HK-2 (cell line): ENCODE data around the gene KRTAP16-1.
"Not testable (repeated sequence)": the region's sequence is repeated elsewhere in the genome, so short reads cannot be mapped to it uniquely, and the experiment has no call there.

Experiments used
- DNase-seq: peaks from one replicate; pipeline ENCODE4 v3.0.0-alpha.2; 2018; ENCODE audit not compliant: unreplicated experiment

Gene KRTAP16-1

DNA sequence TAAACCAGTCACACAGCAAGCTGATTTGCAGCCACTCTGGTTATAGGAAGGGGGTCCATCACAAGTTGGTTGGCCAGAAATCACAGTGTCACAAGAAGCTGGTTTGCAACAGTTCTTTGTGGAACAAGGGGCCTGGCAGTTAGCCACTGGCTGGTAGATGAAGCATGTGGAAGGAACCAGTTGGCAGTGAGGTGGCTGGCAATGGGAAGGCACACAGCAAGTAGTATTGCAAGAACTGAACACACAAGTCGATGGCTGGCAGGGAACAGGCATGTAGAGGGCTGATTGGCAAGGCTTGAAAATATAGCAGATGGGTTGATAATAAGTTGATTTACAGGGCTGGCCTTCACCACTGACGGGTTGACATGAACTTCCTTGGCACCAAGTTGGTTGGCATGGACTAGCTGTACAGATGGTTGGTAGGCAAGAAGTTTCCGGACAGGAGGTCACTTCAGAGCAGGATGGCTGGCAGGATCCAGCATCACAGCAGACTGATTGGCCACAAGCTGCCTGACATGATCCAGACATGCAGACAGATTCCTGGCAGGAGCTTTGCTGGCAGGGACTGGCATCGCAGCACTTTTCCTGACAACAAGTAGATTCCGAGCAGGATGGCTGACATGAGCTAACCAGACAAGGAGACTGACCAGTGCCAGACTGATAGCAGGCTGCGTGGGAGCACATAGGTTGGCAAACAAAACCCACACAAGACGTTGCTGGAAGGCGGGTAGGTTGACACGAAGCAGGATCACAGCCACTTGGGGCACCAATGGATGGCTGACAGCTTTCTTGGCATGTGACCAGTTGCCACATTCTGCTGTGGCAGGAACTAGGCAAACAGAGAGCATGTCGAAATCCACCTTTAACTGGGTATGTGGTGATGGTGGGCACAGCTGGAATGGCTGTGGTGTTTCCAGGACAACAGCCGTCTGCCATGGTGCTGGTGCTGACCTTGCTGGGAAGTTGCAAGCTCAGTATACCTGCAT, 6.9 kb downstream of the KRTAP16-1 start, which contains the start of gene KRTAP29-1:
KRTAP29-1 (minus strand) TSS at position 936 of the 986 bp plus-strand sequence; CDS start at position 936, 0 bp downstream.
- no peak for DNase-seq

DNA sequence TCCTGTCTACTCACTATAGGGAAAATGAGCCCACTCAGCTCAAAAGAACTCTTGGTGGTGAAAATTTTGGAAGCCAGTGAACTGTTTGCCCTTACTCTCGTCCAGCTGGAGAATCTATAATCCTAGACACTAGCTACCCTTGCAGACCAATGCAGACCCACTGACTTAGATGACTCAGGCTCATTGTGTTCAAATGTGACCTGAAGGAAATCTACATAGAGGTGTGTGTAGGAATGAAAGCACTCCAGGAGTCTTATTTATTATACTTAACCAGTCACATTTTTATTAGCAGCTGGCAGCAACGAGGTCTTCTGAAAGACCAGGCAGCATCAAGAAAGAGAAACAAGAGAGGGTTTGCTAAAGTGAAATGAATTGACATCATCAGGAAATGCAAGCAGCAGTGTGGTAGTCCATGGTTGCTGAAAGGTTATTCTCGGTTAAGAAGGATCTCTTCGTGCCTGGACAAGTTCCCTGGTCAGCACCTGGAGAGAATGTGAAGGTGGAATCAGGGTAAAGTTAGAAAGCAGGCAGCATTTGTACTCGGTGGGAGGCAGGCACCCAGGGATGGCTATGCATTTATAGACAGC, 7.8 kb downstream of the KRTAP16-1 start:
- DNase-seq = no peak

DNA sequence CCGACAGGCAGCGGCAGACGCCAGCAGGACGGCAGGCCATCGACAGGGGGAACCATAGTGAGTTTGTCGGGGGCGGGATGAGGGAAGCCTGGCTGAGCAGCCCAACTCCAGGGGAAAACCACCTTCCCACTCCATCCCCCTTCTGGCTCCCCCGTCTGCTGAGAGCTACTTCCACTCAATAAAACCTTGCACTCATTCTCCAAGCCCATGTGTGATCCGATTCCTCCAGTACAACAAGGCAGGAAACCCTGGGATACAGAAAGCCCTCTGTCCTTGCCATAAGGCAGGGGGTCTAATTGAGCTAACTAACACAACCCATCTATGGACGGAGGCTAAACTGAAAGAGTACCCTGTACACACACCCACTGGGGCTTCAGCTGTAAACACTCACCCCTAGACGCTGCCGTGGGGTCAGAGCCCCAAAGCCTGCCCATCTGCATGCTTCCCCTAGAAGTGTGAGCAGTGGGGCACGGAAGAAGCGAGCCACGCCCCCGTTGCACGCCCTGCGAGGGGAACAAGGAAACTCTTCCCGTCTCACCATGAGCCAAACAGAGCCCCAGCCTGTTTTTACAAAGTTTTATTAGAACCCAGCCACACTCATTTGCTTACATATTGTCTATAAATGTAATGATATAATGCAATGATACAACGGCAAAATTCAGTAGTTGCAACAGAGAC, 10.5 kb downstream of the KRTAP16-1 start:
- no peak for DNase-seq

DNA sequence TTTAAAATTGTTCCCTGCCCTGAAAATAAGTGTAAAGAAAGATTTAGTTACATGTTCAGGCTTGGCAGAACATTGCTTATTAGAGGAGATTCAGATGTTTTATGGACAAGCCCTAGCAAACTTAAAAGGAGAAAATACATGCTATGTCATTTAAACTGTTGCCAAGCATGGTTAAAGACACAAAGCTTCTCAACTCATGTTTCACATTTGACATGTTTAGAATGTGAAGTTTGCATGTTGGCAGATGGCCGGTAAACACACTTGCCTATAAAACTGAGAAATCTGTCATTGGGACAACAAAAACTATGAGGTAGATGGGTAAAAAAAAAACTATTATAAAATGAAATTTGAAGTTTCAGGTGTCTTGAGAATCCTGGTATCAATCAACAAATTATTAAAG, 12.3 kb downstream of the KRTAP16-1 start:
- DNase-seq = no peak

DNA sequence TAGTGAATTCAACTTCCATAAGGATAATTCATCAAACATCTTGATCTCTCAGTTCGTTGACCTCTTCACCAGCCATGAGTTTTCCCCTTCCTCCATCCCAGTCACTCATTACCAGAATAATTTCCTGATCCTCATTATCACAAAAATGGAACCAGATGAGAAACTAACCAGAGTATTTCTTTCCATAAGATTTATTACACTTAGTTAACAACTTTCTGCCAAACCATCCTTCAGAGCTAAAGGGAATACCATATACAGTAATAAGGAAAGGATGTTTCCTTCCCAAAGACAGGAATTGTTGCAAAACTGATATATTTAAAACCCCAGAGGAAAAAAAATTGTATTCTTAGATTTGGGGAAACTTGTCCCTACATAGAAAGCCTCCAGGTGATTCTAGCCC, 15.1 kb downstream of the KRTAP16-1 start:
- DNase-seq = no peak

DNA sequence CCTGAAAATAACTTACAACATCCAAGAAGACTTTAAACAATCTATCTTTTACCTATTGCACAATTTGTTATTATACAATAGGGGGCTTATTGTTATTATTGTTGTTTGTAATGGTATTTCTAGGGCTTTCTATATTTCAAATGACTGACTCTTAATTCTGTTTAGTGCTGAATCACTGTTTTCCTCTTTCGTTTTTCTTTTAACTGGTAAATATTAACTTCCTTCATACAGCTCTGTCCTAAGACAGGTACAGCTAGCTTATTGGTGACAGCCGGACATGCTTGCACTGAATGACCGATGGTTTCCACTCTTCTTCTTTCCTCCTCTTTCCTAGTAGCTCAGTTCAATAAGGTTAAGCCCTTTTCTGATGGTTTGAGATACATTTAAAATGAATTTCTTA, 22.1 kb downstream of the KRTAP16-1 start:
- no peak for DNase-seq

DNA sequence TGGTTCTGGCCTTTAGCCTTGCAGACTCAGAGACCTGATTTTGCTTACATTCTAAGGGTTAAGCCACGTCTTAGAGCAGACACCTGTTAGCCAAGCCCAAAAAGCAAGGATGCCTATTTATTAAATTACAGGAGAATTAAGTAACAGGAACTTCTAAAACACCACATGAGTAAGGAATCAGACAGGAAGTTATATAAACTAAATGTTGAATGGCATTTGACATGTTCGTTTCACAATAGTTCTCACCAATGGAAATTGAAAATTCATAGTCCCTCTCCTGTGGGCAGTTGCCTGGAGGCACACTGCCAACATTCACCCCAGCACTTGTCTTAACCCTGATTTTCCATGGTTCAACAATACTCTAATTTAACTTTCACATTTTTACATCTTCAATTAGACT, 24.6 kb downstream of the KRTAP16-1 start:
- no peak for DNase-seq

DNA sequence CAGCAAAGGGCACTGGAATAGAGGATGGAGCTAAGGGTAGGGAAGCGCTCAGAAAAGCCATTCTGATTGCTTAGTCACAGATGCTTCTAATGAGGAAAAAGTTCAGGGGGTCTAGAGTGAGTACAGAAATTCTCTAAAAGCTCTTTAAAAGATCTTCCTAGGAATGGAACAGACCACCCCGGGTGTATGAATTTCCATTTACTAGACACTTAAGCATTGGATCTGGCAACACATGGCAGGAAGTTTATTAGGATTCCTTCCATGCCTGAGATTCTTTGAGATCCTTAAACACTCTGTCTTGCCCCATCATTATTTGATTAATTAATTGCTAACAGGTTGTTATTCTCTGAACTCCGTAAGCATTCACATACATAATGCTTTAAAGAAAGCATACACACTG, 25.1 kb downstream of the KRTAP16-1 start:
- no peak for DNase-seq

DNA sequence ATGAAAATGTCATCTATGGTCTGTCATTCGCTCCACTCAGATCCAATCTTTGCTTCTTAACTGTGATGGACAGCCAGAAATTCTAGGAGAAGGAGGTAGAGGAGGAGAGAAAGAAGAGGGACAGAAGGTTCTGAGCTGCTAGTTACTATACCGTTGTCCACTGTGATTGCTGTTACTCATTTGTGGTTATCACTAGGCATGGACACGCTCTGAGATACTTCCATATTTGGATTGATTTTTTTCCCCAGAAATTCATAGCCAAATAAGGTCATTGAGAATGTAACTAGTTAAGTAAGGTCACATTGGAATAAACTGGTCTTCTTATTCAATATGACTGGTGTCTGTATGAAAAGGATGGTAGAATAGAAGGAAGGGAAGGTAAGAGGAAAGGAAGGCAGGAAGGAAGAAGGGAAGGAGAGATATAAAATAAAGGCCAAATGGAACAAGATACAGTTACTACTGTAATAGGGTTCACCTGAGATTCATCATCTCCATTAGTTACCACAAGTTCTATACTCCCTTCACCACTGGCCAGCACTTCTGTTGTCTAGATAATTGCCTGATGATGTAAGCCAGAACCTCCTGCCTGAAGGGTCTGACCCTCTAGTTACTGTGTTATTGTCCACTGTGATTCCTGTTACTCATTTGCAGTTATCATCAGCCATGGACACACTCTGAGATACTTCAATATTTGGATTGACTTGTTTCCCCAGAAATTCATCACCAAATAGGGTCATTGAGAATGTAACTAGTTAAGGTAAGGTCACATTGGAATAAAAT, 30.7 kb downstream of the KRTAP16-1 start:
- DNase-seq = peak; percentile 4

DNA sequence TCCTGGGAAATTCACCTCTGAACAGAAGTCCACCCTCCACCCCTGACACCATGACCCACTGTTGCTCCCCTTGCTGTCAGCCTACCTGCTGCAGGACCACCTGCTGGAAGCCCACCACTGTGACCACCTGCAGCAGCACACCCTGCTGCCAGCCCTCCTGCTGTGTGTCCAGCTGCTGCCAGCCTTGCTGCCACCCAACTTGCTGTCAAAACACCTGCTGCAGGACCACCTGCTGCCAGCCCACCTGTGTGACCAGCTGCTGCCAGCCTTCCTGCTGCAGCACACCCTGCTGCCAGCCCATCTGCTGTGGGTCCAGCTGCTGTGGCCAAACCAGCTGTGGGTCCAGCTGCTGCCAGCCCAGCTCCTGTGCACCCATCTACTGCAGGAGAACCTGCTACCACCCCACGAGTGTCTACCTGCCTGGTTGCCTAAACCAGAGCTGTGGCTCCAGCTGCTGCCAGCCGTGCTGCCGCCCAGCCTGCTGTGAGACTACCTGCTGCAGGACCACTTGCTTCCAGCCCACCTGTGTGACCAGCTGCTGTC, 33.4 kb downstream of the KRTAP16-1 start, which contains the start of gene KRTAP9-7:
KRTAP9-7 (plus strand) TSS at position 51 of the 543 bp plus-strand sequence; CDS start at position 51, 0 bp downstream.
- not testable (repeated sequence) for DNase-seq

DNA sequence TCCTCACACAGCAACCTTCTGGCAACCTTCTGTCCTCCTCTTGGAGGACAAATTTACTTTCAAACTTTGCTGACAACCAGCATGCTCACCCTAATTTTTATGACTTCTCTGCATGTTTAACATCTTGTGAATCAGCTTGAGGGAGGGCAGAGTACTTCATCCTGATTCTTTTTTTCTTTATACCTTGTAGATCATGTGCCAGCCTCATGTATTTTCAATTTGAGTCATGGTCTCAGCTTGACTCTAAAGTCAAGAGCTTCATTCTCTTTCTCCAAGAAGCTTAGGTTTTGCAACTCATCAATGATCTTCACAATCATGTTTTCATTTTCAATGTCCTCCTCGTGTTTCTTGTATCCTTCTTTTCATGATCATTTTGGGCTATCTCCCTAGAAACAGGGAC, 37.3 kb downstream of the KRTAP16-1 start:
- DNase-seq = no peak

DNA sequence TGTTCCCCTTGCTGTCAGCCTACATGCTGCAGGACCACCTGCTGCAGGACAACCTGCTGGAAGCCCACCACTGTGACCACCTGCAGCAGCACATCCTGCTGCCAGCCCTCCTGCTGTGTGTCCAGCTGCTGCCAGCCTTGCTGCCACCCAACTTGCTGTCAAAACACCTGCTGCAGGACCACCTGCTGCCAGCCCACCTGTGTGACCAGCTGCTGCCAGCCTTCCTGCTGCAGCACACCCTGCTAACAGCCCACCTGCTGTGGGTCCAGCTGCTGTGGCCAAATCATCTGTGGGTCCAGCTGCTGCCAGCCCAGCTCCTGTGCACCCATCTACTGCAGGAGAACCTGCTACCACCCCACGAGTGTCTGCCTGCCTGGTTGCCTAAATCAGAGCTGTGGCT, 37.8 kb downstream of the KRTAP16-1 start:
- DNase-seq = not testable (repeated sequence)

DNA sequence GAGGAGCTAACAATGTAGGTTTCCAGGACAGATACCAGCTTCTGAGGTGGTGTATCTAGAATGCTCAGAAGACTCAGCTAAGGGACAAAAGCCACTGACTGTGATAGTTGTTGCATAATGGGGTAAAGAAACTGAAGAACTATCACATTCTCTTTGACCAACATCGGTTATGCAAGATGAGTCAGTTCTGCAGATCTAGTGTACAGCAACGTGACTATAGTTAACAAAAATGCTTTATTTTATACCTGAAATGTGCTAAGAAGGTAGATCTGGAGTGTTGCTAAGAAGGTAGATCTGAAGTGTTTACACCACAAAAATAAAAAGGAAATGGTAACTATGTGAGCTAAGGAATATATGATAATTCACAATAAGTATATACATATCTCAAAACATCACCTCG, 41.4 kb downstream of the KRTAP16-1 start:
- DNase-seq = no peak

DNA sequence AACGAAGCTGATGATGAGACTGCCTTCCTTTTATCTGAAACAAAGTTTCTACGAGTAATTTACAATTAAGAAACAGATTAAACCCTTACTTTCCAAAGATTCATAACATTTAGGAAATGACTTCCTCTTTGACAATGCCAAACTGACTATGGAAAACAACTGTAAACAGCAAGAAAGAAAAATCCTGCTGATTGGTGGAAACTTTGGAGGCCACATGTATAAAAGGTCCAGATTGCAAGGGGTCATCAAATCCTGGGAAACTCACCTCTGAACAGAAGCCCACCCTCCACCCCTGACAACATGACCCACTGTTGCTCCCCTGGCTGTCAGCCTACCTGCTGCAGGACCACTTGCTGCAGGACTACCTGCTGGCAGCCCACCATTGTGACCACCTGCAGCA, 44.0 kb downstream of the KRTAP16-1 start, which contains the start of gene KRTAP9-6:
KRTAP9-6 (plus strand) TSS at position 301 of the 400 bp plus-strand sequence; CDS start at position 301, 0 bp downstream.
- DNase-seq = no peak

DNA sequence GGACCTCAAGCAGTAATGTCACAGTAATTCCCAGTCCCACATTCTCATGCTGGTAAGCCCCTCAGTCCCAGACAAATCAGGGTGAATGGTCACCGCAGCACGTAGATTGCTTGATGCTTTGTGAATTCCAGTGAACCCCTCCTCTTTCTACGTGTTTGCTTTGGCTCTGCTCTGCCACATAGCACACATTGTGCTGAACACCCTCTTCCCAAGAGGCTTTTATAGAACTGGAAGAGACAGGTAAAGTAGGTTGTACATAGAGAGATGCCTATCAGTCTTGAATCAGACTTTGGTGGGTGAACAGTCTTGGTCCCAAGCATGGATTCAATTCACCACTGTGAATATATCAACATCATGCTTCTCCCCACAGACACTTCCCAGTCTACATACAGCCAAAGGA, 44.5 kb downstream of the KRTAP16-1 start:
- DNase-seq = no peak

DNA sequence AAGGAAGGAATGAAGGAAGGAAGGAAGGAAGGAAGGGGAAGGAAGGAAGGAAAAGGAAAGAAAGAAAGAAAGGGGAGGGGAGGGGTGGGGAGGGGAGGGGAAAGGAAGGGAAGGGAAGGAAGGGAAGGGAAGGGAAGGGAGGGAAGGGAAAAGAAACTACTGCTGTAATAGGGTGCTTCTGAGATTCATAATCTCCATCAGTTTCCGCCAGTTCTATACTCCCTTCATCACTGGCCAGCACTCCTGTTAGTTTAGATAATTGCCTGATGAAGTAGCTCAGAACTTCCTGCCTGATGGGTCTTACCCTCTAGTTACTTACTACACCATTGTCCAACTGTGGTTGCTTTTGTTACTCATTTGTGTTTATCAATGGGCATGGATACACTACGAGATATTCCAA, 45.9 kb downstream of the KRTAP16-1 start:
- DNase-seq = no peak

DNA sequence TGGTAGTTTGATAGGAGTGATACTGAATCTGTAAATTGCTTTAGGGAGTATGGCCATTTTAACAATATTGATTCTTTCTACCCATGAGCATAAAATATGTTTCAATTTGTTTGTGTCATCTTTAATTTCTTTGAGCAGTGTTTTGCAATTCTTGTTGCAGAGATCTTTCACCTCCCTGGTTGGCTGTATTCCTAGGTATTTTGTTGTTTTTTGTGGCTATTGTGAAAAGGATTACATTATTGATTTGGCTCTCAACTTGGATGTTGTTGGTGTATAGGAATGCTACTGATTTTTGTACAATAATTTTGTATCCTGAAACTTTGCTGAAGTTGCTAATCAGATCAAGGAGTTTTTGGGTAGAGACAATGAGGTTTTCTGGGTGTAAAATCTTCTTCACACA, 50.7 kb downstream of the KRTAP16-1 start:
- no peak for DNase-seq
